ENCODE measurements around the gene HEMK1.
A peak's percentile ranks its signal among the peaks of the same experiment; 100 is the strongest.

Gene HEMK1

DNA sequence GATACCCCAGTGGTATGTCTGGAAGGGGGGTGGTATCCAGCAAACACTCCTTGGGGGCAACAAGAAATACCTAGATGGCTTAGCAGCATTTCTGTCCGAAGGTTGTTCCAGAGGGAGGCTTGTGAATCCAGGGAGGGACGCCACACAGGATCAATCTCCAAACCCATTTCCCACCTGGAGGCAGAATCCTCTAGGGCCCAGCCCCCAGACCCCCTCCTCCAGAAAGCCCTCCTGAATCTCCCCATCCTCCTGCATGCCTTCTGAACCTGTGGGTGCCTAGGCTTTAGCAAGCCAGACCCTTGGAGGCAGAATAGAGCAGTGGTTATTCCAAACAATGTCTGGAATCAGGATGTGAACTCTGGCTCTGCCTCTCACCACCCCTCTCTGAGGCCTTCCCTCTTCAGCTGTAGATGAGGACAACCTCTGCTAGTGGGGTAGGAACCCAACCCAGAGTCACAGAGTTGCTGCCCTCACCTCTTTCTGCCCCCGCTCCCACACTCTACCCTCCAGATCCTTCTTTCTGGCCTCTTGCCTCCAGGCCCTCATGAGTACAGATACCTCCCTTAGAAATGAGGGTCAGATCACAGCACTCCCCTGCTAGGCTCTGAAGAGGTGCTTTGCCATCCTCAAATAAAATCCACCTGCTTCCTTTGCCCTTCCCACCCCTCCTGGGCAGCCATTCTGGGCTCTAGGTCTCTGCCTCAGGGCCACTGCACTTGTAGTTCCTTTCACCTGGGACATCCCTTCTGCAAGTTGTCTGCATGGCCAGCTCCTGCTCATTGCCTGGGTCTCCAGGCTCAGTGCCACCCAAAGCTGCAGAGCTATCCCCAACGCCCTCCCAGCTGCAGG, 34.2 kb downstream of the HEMK1 start:
- peak; percentile 46 for DNase-seq

DNA sequence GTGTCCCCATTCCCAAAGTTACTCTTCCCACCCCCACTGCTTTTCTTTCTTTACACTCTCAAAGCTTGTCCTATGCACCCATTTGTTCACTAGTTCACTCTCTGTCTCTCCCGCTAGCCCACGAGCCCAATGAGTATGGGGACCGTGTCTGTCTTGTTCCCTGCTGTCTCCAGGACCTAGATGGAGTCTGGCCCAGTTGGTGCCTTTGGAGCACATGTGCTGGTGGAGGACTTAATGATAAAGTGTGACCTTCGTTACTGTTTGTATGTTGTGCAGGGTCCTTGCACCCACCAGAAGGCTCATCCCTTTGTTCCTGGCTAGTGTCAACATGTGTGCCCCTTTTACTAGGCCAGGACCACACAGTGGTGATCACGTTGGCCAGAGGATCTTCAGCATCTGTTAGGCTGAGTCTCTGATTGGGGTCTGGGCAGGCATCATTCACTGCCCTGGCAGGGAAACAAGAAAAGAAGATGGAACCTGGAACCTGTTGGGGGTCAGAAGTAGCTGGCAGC, 34.8 kb downstream of the HEMK1 start:
- DNase-seq = peak; percentile 38

DNA sequence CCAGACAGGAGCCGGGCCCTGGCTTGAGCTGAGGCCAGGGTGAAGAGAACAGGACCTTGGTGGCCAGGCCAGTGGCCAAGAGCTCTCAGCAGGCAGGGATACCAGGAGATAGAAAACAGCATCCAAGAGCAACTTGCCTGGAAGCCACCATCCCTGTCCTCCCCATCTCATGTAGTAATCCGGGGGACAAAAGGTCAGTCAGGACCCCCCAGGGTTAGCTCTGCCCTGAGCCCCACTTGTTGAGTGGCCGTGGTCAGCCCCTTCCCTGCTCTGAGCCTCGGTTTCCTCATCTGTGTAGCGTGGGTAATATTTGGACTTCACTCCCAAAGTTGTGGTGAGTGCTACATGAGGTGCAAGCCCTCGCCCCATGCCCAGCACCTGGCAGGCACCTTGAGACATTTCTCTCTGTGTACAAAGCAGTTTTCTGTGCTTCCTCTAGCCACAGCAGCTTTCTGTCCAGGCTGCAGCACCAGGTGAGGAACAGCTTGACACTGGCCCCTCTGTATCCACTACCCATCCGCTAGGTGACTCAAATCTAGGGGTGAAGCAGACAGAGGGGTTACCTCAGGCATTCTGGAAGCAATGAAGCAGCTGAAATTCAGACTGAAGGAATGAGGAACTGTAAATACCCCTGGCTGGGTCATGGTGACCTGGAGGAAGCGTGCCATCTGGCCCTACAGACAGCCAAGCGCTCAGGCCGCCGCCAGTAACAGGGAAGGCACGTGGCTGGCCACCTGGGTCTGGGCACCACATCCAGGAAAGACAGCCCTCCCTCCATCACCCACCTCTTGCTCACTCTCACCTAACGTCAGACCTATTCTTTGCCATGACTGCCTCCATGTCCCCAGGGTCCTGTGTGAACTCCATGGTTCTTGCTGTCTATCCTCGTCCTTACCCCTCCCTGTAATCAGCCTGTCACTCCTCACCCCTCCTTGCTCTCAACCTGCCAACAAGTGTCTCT, 35.6 kb downstream of the HEMK1 start:
- DNase-seq = peak; percentile 37

DNA sequence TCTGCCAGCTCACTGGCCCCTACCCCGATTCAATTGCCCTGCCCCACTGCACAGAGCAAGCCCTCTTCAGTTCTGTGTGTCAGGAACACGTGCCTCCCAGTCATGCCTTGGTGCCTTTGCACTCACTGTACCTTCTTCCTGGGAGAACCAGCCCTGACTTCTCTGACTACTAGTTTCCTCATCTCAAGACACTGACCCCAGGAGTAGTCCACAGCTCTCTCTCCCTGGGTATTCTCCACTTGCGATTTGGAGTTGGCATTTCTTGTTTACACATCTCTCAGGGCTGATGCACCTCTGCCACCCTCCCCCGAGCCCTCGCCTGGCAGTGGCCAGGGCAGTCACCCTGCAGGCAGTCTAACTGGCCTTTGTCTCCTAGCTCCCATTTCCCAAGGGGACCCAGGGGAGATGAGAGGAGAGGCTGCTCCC, 36.6 kb downstream of the HEMK1 start:
- DNase-seq = peak; percentile 47

DNA sequence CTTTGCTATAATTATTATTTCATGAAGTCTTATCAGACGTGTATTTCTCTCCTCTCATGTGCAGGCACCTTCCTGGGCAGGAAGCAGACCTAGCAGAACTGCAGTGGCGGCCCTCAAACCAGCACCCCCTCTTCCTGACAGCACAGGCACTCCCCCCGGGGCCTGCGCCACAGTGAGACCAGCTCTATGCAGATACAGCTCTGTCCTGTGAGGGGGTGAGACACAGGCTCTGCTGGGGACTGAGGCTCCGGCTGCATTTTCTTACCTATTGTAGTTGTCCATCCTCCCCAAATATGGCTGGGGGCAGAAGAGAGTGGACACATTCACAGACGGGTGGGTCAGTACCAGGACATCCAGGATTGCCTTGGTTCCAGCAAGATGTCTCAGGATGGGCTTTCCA, 37.3 kb downstream of the HEMK1 start:
- DNase-seq = peak; percentile 44

DNA sequence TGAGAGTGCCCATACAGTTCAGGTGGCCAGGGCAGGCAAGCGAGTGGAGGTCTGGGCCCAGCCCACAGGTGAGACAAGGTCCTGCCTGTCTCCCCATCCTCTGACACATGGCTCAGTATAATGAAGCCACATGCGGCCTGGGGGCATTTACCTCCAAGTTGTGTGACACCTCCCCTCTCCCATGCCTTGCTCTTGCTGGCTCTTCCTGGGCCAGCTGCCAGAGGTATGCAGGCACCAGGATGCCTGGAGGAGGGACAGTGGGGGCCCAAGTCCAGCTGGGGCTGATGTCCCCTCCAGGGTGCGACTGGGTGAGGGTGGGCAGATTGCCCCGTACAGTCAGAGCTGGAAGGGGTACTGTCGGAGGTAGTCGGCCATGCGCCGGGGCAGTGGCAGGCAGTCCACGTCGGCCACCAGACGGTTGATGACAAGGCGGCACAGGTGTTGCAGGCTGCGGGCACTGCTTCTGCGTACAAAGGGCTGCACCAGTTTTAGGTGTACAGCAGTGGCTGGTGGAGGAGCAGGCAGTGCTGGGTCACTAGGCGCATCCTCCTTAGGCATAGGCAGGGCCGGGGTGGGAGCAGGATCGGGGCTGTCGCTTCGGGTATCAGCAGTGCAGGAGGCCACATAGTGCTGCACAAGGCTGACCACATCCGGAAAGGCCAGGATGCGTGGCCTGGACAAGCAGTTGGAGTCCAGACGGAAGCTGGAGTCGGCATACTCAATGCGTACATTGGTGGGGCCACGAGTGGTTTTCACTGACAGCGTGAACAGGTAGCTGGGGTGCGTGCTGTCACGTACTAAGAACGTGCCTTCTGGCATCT, 38.2 kb downstream of the HEMK1 start:
- DNase-seq = peak; percentile 55

DNA sequence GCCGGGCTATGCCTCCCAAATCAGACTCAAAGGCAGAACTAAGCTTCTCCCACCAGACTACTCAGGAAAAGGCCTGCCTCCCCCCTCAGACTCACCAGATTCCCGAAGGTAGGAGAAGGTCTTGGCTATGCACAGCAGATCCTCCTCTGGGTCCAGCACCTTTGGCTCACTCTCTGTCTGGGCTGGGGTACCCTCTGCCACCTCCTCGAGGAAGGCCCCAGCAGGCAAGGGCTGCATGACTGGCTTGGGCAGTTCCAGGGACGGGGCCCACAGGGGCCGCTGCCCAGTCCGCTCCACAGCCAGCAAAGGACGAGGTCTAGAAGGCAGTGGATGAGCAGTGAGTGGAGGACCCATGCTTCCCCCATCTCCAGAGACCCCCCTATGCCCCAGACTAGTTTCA, 39.0 kb downstream of the HEMK1 start:
- peak; percentile 40 for DNase-seq

DNA sequence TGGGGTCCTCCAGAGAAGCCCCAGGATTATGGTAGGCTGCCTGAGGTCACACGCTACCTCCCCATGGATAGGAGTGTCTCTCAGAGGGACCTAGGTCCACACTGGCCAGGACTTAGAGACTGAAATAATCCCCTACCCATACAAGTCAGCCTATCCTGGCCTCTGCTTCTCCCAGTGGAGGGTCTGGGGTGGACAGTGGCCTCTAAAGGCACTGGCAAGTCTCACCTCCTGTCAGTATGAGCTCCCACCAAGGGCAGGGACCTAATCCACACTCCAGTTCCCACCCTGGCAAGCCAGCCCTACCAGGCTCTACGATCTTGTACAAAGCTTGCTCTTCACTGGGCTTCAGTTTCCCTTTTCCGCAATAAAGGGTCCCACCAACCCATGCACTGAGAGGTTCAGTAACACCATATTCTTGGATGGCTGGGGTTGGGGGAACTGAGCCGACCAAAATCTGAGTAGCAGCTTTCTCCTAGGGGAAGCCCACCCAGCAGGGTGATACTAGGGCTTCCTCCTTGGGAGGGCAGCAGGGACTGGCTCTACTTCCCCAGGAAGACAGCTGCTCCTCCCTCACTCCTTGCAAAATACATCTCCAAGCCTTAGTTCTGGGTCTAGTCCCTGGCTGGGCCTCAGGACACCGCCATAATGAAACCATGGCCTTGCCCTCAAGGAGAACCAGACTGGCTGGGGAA, 39.9 kb downstream of the HEMK1 start:
- peak; percentile 31 for DNase-seq

DNA sequence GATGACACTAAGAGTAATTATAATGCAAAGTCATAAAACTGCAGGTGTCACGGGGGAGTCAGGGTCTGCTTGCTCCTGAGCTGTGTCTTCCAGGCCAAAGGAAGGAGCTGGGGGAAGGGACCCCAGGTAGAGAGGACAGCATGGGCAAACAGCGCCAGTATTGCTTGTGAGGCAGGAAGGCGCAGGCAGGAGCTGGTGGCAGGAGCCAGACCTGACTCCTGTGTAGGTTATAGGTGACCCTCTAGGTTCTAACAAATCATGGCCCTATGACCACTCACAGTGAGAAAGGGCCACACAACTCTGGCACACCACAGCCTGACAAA, 40.4 kb downstream of the HEMK1 start:
- peak; percentile 47 for DNase-seq

DNA sequence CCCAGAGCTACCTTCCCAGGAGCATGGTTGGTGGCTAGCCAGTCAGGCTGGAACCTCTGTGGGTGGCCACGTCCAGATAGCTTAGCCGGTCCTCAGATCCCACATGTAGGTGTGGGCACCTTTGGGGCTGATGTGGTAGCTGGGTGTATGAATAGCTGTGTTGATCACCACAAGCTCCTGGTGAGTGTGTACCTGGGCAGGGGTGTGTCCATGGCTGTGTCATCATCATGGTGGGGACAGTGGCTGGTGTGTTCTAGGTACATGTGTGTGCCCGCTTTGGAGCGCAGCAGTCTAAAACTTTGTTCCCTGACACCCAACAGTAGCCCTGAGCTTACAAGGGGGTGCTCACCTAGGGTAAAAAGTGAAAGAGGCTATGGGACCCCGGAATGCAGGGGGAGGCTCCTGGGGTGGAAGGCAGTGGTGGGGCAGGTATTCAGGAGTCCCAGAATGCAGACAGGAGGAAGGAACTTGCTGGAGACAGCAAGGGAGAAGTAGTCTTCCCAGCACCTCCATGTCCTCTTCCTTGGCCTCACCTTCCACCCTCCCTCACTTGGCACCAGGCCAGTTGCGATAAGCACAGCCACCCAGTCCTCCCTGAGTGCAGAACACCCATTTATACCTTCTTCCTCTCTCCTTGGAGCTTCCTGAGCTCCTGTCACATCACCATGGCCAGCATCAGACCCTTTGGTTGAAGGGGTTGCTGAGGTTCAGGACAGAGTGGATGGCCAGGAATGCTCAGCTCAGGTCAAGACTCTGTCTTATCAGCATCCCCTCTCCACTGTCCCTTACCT, 41.1 kb downstream of the HEMK1 start:
- DNase-seq = peak; percentile 73

DNA sequence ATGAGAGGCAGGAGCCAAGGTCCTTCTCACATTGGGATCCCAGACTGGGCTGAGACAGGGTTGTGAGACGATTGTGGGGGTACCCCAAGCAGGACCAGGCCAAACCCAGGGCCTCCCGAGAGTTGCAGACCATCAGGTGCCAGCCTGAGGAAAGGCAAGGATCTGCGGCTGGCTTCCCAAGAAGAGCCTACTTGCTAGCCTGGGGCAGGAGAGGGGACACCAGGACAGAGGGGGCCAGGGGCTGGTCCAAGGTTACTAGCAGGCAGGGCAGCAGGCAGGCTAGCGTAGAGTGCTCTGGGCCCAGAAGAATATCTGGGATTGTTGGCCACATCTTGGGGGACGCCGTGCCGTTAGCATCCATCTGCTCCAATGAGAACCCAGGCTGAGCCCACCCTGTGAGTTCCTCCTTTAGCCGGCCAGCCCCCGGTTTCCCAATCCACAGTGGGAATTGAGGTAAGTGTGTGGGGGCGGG, 41.7 kb downstream of the HEMK1 start:
- DNase-seq = no peak

DNA sequence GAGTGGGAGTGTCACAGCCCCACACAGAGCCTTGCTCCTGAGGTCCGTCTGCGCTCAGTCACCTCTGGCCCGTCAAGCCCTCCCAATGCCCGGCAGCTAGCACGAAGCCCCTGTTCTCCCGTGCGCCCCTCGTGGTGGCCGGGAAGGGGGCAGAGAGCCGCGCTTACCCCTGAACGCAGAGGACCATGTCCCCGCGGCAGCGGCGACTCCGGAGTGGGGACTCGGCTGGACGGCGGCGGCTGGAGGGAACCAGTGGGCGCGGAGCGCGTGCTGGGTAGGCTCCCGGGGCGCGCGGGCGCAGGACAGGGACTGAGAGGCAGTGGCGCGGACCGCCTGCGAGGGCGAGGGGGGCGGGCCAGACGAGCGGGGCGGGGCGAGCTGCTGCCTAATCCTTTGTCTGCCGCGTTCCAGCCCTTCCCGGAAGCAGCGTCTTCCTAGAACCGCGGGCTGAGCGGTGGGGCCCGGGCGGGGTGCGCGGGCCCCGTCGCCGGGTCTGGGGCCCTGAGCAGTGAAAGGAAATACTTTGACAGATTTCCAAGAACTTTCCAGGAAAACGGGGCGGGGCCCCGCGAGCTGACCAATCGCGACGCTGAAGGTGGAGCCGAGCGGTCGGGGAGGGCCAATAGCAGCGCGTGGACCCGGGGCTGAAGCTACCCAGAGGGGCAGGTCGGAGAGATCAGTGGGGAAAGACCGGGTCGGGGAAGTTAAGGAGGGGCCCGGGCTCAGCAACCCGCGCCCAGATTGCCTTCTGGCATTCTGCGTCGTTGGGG, 42.3 kb downstream of the HEMK1 start, which contains the start of gene CISH:
TSS of gene CISH (minus strand) at position 311 of the 770 bp plus-strand sequence. CDS start at position 187, 124 bp downstream.
- DNase-seq = peak; percentile 99

DNA sequence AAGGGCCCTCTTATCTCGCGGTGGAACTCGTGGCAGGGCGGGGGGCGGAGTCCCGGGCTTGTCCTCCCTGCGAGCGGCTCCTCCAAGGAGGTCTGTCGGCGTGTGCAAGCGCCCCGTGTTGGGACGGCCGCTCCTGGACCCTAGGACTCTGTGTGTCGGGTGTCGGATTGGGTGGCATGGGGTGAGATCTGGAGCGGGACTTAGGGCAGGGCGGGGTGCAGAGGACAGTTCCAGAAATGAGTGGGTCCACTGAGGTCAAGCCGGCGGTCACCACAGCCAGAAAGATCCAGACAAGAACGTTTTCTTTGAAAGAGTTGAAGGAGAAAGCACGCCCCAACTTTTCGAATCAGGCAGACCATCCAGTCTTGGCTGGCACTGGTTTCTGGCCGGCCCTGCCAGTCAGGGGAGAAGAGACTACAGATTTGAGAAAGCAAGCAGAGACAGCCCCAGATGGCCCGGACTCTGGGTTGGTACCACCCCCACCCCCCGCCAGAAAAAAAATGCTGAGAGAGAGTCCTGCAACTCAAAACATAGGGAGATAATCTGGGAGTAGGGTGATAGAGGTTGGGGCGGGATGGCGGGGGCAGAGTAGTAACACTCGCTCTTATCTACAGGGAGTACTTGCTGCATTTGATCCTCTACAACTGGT, 43.0 kb downstream of the HEMK1 start:
- no peak for DNase-seq

DNA sequence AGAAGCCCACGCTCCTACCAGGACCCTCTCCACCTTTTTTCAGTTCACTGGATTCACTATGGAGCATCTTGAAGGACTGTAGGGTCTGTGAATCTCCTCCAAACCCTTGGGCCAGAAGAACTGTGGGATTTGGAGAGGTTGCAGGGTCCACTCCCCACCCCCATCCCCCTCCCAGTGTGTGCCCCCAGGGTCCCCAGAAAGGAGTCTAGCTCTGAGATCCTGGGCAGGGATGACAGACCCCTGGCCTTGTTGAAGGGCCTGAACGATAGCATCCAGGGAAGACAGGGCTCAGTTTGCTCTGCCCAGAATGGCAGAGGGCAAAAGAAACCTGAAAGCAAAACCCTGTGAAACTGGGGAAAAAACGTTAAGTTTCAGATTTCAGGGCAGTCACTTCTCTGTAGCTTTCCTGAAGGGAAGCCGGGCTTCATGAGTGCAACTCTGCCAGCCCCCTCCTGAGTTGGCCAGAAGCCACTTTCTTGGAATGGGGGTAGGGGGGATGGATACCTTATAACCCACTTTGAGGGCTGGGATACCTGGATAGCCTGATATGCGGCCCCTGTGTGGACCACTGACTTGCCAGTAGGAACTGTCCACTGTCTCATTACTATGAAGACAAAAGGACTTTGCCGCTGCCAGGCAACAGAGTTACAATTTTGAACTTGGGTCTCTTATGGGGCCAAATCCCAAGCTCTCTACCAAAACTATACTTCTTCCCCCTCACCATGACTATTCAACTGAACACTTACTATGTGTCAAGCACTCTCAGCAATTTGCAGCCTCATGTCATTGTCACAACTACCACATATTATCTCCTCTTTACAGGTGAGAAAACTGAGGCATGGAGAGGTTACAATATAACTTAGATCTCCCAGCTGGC, 43.9 kb downstream of the HEMK1 start:
- no peak for DNase-seq

DNA sequence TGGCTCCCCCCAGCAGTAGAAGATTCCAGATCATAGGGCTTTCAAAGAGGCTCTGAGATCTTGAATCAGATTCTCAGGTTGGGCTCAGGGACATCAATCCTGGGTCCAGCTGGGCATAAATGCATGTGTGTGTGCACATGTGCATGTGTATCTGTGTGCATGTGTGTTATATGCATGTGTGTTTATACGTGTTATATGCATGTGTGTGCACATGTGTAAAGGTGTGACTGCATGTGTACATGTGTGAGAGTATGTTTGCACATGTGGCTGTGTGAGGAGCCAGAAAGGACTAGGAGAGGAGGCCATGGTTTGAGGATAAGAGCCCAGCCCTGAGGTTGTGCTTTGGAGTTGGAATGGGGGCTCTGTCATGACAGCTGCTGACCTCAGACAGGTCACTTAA, 45.9 kb downstream of the HEMK1 start:
- DNase-seq = no peak

DNA sequence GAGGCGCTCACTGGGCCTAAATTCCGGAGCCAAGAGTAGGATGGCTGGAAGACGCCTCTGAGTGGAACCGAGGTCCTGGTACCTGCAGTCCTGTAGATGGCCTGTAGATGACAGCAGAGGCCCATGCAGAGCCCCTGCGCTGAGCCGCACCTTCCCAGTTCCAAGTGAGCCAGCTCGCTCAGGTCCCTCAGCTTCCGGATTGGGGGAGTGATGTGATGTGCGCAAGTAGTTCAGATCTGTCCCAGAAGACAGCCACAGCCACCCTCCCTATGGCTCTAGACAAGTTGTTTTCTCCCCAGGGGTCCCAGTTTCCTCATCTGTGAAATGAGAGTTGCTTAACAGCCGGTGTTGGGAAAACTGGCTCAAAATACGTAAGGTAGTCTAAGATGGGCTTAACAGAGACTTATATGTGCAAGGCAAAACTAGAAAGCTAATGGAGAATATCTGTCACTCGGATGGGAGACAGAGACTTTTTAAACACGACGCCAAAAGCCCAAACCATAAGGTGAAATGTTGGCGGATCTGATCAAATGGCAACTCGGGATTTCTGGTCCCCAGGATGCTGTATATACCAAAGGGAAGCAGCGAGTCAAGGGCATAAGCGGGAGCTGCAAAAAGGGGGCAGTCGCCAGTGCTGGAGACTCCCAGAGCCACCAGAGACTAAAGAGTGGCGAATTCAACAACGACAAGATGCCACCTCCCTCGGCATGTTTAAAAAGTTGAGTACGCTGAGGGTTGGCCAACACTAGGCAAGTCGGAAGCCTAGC, 46.9 kb downstream of the HEMK1 start:
- DNase-seq = peak; percentile 90

DNA sequence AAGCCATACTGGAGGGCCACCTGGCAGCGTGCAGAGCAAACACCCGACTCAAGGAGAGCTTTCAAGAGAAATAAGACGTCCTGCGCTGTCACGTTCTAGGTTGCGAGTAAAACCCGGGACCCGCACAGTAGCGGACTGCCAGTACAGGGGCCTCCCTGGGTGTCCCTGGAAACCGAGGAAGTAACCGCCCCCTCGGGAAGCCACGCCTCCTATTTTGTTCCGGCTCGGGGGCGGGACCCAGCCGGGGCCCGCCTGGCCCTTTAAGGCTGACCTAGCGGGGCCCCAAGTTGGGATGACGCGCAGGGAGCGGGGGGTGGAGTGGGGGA, 47.4 kb downstream of the HEMK1 start:
- DNase-seq = peak; percentile 97

Measured in activated CD4-positive, alpha-beta T cell treated with anti-CD3 and anti-CD28 coated beads for 48 hours (primary cell).